ENCODE measurements around the gene NDUFB6. TPM values are rescaled to one million over a fixed set of nuclear protein-coding genes. Genes with fewer than 3 reads are reported as not detected.
A peak's percentile ranks its signal among the peaks of the same experiment; 100 is the strongest.

The NDUFB6 gene
- total and polyA plus RNA-seq, 9 of the 15 experiments (the other 6 are each of a cell fraction or from before 2014, with no cell fraction given): 26.5 to 88.1 (median 64.0) TPM

DNA sequence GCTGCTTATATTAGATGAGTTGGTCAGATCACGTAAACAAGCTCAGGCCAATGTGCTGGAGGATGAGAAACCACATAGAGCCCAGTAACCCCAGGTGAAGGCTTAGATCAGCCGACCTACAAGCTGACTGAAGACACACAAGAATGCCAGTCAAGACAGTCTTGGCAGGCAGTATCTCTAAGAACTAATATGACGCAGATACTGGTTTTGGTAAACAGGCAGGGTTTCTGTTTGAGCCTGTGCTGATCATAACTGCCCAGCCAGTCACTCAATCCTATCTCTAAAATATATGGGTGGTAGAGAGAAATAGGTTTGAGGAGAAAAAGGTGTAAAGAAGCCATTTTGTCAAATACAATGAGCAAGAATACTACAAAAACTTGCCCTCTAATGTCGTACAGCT is 39.1 kb downstream of the NDUFB6 start (continued):
- TF ChIP-seq, protein P1, sequence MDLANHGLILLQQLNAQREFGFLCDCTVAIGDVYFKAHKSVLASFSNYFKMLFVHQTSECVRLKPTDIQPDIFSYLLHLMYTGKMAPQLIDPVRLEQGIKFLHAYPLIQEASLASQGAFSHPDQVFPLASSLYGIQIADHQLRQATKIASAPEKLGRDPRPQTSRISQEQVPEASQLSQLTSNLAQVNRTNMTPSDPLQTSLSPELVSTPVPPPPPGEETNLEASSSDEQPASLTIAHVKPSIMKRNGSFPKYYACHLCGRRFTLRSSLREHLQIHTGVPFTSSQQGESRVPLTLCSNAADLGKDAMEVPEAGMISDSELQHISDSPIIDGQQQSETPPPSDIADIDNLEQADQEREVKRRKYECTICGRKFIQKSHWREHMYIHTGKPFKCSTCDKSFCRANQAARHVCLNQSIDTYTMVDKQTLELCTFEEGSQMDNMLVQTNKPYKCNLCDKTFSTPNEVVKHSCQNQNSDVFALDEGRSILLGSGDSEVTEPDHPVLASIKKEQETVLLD (IDR thresholded peaks at IDR 0.05): no peak

DNA sequence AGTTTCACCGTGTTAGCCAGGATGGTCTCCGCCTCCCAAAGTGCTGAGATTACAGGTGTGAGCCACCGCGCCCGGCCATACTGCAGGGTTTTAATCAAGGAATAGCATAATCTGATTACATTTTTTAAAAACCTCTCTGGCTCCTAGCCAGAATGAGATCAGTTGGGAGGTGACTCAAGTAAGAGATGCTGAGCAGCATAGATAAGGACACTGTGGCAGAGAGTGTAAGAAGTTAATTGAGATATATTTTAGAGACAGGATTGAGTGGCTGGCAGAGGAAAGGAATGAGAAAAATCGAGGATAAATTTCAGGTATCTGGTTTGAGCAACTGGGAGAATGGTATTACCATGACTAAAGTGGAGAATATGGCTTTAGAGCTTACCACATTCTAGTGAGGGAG is 39.6 kb downstream of the NDUFB6 start:
- intact Hi-C loops (cut with micrococcal nuclease): no loop called here
- Histone ChIP-seq H3K79me2 (ENCODE audit: control insufficient read depth, insufficient read depth, low read length) (no peaks in the 10 kb centered on the region), H3K9me1 (ENCODE audit: control insufficient read depth, insufficient read depth, low read length) (no peaks in the 10 kb centered on the region), H3K4me3 (no peak overlapping the region), H3K9ac (ENCODE audit: insufficient read depth in 1 of 2, low read depth in 2 of 2, low read length in 2 of 2) (no peak overlapping the region), H3K27me3 (ENCODE audit: control insufficient read depth in 2 of 2, insufficient read depth in 2 of 2, low read length in 2 of 2) (no peaks in the 10 kb centered on the region), H3K4me1 (replicated peaks in 1 of 2; ENCODE audit: control insufficient read depth in 2 of 2, insufficient read depth in 2 of 2, low read length in 2 of 2) (no peaks in the 10 kb centered on the region), H4K20me1 (replicated peaks; ENCODE audit: control insufficient read depth, insufficient read depth, low read length) (no peaks in the 10 kb centered on the region), H3K36me3 (ENCODE audit: control insufficient read depth, insufficient read depth, low read length) (no peaks in the 10 kb centered on the region), H2AFZ (ENCODE audit: low read depth, low read length) (no peak overlapping the region), H3K4me2 (ENCODE audit: insufficient read depth, low read length) (no peak overlapping the region), H3K27ac (ENCODE audit: extremely low read depth, low read depth, low read length) (no peak overlapping the region), H3K9me3 (replicated peaks; ENCODE audit: control insufficient read depth, insufficient read depth, low read depth, low read length) (no peaks in the 10 kb centered on the region)
- BruUV-seq (replicated peaks): no TSS peak
- peak; percentile 15 to 65 (median 25) for DNase-seq (ENCODE audit: extremely low read depth in 1 of 4, low spot score in 3 of 4)
- in situ Hi-C loops (cut with MboI): no loop called here
- FAIRE-seq: no peak
- WGBS (ENCODE audit: insufficient coverage, low coverage, missing lambda C conversion rate): 6% methylated on average over 6 of the region's 6 CpGs
- CTCF ChIA-PET (ENCODE audit: low intra/inter-chr PET ratio): no interaction called here
- ATAC-seq: peak; percentile 73
- POLR2A ChIA-PET: no interaction called here
- TF ChIP-seq FOSL1 (tag; conservative IDR thresholded peaks at IDR 0.05): peak; percentile 72
- TF ChIP-seq RBM14 (IDR thresholded peaks at IDR 0.05; ENCODE audit: borderline replicate concordance, insufficient read depth, low read depth, low read length): no peak
- TF ChIP-seq TEAD4 (IDR thresholded peaks at IDR 0.05; ENCODE audit: low read length): peak; percentile 77
- no peak for TF ChIP-seq TEAD4 (CRISPR knock-in tag; IDR thresholded peaks at IDR 0.05; ENCODE audit: borderline replicate concordance)
- no peak for TF ChIP-seq PREB (CRISPR knock-in tag; IDR thresholded peaks at IDR 0.05)
- no peak for TF ChIP-seq ZKSCAN3 (CRISPR knock-in tag; IDR thresholded peaks at IDR 0.05)
- TF ChIP-seq ARID1B (IDR thresholded peaks at IDR 0.05): peak; percentile 84
- TF ChIP-seq CBFA2T3 (IDR thresholded peaks at IDR 0.05): peak; percentile 89
- TF ChIP-seq STAT5A (IDR thresholded peaks at IDR 0.05; ENCODE audit: borderline replicate concordance, low read length): peak; percentile 48; the same call in 1 of the 2 replicates
- TF ChIP-seq CBFA2T2 (conservative IDR thresholded peaks at IDR 0.05): peak; percentile 77
- TF ChIP-seq RBM34 (IDR thresholded peaks at IDR 0.05; ENCODE audit: borderline replicate concordance, insufficient read depth, low read length): no peak
- peak in 1 of 2 experiments; percentile 66; a peak in 1 of 4 replicates for TF ChIP-seq RCOR1 (IDR thresholded peaks at IDR 0.05; ENCODE audit: borderline replicate concordance in 1 of 2, low read depth in 2 of 2, low read length in 2 of 2)
- 0 out of 4 replicates have a peak, but pooled peaks of 1 of the 2 experiments have one; percentile 25 for TF ChIP-seq TRIM24 (IDR thresholded peaks at IDR 0.05)
- TF ChIP-seq, protein P2, sequence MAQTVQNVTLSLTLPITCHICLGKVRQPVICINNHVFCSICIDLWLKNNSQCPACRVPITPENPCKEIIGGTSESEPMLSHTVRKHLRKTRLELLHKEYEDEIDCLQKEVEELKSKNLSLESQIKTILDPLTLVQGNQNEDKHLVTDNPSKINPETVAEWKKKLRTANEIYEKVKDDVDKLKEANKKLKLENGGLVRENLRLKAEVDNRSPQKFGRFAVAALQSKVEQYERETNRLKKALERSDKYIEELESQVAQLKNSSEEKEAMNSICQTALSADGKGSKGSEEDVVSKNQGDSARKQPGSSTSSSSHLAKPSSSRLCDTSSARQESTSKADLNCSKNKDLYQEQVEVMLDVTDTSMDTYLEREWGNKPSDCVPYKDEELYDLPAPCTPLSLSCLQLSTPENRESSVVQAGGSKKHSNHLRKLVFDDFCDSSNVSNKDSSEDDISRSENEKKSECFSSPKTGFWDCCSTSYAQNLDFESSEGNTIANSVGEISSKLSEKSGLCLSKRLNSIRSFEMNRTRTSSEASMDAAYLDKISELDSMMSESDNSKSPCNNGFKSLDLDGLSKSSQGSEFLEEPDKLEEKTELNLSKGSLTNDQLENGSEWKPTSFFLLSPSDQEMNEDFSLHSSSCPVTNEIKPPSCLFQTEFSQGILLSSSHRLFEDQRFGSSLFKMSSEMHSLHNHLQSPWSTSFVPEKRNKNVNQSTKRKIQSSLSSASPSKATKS (CRISPR knock-in tag; IDR thresholded peaks at IDR 0.05): no peak
- no peak for TF ChIP-seq RUNX1 (IDR thresholded peaks at IDR 0.05; ENCODE audit: low read depth)
- peak; percentile 59; the same call in 1 of the 2 replicates for TF ChIP-seq SMARCA4 (IDR thresholded peaks at IDR 0.05)
- TF ChIP-seq NFIC (IDR thresholded peaks at IDR 0.05): peak; percentile 94
- 0 out of 2 replicates have a peak, but pooled peaks have one; percentile 13 for TF ChIP-seq EP300 (IDR thresholded peaks at IDR 0.05; ENCODE audit: low read length)
- peak; percentile 49; the same call in 1 of the 2 replicates for TF ChIP-seq ATF7 (IDR thresholded peaks at IDR 0.05)
- peak; percentile 43; the same call in 1 of the 2 replicates for TF ChIP-seq KLF16 (IDR thresholded peaks at IDR 0.05)
